Activated gamma-delta T cell (primary cell): ENCODE data around the gene NTRK1.

Experiments
- DNase-seq: peaks from one replicate; lab custom pipeline; 2025; lab: John Stamatoyannopoulos, UW

Gene NTRK1

GRCh38 chr1:156898161-156898566, 37.5 kb downstream of the NTRK1 start:
- no peak for DNase-seq

DNA sequence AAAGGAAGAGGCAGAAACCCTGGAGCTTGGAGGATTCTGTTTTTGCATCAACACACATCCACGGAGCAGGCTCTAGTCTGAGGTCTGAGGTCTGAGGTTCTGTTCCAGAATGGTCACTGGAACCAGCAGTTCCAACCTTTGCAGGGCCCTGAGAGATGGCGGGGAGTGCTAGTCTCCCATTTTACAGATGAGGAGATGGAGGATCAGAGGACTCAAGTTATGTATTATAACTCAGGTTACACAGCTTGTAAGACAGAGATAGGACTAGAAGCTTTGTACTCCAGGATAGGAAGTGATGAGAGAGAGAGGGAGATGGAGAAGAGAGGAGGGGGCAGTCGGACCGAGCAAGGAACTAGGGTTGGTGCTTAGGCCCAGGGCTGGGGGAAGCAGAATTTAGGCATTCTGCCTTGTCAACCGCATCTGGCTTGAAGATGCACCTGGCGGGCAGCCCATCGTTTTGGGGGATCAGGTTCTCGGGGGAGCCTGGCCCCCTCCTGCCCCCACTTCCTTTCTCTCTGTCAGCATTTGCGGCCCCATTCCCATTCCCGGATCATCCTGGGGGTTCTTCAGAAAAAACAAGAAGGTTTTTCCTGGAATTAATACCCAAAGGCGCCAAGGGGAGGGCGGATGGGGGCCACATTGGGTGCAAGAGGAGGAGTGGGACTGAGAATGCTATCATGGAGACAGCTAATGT, 38.5 kb downstream of the NTRK1 start:
- no peak for DNase-seq

- no peak for DNase-seq
These were observed 39.5 kb downstream of the NTRK1 start for GRCh38 chr1:156899956-156900718.

DNA sequence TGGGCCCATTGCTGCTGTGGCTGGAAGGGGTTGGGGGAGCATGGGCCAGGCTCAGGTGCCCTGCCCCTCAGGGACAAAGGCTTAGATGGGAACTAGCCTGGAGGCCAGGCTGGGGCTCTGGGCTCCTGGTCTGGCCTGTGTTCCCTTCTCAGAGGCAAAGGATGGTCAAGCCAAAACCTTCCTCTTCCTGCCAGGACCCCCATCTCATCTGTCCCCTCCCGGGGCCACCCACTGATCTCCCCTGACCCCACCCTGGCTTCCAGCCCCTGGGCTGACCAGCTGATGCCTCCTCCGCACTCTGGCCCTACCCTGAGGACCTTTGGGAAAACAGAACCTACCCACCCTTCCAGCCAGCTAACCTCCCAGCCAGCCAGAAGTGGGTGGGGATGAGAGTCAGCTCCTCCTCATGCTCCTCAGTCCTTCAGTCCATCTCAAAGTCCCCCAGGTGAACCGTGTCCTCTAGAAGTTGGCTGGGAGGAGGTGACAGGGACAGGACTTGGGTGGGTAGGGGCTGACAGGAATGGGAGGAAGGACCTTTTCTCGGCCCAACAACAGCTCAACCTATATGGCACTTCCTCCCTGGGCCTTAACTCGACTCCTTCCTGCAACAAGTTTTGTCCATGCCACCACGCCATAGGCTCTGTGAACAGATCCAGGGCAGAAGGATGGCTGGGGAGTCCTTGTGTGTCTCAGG, 40.4 kb downstream of the NTRK1 start:
- no peak for DNase-seq

DNA sequence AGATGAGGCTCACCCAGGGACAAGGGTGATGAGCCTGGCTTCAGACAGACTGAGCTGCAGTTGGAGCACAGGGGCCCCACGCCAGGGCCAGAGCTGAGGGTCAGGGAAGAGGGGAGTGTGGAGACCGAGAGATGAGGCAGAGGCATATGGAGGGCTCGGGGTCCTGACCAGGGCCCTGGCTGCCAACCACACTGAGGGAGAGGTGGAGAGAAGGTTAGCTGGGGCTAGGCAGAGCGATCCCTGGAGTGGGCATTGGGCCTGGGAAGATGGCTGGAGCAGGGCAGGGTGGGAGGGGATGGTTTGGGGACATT, 40.9 kb downstream of the NTRK1 start:
- no peak for DNase-seq

DNA sequence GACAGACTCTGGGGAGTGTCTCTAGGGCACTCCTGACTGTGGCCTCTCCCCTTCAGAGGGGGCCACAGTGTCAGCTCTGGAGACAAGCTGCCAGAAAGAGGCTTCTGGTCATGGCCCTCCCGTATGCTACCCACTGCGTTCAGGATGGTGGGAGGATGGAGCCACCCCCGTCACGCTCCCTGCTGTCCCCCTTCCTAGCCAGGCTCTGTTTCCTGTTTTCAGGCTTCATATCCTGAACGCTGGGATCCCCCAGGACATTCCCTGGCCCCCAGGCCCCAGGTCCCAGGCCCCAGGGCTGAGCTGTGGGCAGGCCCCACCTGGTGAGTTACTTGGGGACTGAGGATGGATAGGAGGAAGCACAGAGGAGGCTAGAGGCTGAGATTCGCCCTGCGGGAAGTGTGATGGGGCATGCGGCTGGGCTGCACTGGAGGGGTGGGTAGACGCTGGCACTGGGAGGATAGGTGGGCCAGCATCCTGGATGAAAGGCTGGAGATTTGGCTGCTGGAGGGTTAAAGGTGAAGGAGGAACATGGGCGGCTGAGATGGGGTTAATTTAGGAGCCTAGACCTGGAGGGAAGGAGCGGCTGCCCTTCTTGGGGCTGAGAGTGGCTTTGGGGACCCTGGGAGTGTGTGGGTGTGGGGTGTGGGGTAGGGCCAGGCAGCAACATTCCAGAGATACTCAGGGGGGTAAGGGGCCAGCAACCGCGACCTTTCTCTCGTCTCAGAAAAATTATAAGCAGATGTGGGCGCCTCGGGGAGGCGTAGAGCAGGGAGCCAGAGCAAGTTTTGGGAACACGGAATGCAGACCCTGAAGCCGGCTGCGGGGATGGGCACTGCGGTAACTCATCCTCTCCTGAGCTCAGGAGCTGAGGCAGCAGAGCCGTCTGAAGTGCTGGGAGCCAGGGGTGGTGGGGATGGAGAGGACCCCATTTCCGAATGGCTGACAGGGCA, 41.6 kb downstream of the NTRK1 start:
- no peak for DNase-seq

DNA sequence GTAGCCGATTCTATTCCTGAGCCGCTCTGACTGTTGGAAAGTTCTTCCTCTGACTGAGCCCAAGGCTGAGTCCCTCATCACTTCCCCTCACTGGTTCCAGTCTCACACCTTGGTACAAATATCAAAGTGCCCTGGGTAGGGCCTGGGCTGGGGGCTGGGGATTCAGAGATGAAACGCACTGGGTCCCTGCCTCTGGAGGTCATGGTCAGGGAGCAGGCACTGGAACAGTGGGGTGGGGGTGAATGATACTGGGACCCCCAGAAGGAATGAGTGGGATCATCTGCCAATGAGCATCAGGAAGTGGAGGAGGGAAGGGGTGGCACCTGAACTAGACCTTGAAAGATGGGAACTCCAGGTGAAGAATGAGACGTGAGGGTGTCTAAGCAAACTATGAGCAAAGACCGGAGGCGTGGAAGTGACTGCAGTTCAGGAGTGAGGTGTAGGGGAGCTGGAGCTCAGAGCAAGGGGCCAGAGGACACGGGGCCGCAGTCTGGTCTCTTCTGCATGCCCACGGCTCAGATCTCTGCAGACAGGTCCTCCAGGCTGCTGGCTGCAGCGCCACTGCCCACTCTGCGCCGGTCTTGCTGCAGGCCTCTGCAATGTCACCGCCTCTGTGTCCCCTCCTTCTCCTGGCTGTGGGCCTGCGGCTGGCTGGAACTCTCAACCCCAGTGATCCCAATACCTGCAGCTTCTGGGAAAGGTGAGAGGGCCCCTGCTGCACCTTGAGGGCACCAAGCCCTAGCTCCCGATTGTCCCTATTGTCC, 42.8 kb downstream of the NTRK1 start:
- DNase-seq, result no peak

DNA sequence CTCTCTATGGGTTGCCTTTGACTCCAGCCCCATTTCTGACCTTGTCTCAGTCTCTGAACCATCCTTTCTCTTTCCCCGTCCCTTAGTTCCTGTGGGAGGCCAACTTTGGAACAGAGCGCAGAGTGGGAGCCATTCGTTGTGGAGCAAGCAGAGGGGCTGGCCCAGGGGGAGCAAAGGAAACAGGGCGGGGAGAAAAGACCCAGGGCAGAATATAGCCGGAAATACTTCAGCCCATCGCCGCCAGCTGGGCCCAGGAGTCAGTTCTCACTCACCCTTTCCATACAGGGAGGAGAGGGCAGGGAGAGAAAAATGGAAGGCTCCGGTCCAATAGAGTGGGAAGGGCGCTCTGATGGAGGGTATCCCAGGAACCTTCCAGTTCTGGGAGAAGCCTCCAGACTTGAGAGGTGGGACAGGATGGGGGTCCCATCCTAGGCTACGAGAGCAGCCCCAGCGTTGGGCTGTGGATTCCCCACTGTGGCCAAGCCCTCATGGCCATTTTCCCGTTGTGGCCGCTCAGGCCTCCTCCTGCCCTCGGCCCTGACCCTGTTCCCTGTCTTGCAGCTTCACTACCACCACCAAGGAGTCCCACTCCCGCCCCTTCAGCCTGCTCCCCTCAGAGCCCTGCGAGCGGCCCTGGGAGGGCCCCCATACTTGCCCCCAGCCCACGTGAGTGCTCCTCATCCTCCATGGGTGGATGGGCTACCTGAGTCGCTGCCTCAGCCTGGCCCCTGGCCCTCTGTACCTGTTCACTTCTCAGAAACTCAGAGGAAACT, 43.7 kb downstream of the NTRK1 start:
- no peak for DNase-seq

DNA sequence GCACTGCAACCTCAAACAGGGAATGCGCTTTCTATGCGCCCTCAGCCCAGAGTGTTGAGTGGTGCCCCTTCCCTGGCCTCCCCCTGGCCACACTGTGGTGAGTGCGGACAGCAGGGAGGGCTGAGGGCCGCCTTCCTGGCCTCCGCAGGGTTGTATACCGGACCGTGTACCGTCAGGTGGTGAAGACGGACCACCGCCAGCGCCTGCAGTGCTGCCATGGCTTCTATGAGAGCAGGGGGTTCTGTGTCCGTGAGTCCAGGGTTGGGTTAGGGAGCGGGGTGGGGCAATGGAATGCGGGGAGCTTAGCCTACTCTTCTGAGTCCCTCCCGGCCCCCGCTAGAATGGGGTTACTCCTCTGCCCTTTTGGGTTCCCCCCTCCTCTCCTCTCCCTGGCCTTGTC, 44.5 kb downstream of the NTRK1 start:
- DNase-seq, result no peak

DNA sequence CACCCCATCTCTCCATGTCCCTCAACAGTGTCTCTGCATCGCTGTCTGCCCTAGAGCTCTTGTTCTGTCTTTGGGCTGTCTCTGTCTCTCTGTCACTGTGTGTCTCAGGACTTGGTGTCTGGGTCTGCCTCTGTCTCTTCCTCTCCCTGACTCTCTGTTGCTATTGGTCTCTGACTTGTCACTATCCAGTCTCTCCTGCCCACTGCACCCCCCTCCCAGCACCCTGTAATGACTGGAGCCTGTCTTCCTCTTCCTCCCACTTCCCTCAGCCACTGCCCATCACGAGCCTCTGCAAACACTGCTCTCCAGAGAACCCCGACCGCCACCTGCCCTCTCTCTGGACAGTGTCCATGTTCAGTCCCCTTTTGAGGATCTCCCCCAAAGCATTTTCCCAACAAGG, 45.0 kb downstream of the NTRK1 start:
- DNase-seq, result no peak

GRCh38 chr1:156906206-156906906, 45.7 kb downstream of the NTRK1 start:
- DNase-seq, result no peak

DNA sequence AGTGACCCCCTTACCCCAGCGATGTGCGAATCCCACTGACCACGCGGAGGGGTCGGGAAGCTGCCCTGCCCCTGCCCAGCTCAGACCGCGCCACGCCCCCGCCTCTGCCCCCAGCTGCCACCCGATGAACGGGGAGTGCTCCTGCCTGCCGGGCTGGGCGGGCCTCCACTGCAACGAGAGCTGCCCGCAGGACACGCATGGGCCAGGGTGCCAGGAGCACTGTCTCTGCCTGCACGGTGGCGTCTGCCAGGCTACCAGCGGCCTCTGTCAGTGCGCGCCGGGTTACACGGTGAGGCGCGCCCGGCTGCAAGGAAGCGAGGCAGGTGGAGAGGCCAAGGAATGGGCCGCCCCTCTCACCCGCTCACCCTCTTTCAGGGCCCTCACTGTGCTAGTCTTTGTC, 47.9 kb downstream of the NTRK1 start:
- DNase-seq, result no peak

DNA sequence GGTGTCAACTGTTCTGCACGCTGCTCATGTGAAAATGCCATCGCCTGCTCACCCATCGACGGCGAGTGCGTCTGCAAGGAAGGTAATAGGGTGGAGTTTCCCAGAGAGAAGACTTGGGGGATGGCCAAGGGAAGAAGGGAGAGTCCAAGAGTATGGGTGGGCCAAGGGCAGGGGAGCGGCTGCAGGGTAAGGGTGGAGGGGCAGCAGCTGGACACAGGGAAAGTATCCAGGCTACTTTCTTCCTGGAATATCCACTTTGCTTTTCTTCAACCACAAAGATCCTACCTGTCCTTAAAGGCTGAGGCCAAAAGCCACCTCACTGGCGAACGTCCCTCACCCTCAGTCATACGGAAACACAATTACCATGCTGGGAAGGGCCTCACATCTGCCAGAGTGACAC, 48.3 kb downstream of the NTRK1 start:
- DNase-seq, result no peak

GRCh38 chr1:156909671-156910070, 49.0 kb downstream of the NTRK1 start:
- DNase-seq, result no peak

DNA sequence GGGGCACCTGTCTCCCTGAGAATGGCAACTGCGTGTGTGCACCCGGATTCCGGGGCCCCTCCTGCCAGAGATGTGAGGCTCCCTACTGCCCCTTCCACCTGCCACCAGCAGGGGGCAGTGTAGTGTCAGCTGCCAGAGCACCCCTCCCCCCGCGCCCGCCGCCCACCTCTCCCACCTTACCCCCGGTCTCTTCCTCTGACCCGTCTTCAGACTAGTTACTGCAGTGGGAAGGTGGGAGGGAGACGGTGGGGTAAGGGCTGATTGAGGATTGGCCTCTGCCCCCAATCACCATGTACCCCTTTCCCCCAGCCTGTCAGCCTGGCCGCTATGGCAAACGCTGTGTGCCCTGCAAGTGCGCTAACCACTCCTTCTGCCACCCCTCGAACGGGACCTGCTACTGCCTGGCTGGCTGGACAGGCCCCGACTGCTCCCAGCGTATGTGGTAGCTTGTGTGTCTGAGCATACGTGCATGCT, 49.7 kb downstream of the NTRK1 start:
- DNase-seq, result no peak

DNA sequence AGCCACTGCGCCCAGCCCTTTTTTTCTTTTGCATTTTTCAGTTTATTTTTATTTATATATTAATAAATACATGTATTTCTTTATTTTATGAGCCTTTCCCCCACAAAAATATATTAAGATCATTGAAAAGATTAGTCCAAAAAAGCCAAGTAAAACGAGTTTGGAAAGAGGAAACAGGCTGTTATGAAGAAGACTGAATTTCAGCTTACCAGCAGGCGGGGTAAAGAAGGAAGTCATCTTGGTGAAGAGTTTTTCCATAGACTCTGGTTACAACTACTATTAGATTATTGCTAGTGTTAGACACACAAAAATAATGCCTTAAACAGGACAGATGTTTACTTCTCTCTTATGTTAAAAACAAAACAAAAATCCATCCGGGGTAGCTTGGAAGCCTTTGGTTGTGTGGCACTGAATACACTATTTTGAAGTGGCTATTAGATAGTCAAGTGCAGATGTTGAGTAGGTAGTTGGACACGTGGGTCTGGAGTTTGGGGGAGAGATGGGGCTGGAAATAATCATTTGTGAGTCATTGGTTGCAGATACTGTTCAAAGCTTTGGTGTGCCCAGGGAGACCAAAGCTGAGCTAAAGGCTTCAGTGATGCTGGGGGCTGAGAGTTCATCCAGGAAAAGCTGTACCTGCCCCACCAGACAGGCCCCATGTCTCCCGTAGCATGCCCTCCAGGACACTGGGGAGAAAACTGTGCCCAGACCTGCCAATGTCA, 51.1 kb downstream of the NTRK1 start:
- no peak for DNase-seq

DNA sequence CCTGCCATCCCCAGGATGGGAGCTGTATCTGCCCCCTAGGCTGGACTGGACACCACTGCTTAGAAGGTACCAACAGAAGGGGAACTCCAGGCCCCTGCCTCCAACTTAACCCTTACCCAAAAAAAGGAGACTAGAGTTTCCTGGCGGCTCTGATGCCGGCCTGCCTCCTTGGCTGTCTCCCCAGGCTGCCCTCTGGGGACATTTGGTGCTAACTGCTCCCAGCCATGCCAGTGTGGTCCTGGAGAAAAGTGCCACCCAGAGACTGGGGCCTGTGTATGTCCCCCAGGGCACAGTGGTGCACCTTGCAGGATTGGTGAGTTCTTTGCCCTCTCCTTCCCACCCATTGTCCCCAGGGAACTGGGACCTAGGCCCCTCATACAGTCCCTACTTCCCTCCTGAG, 51.6 kb downstream of the NTRK1 start:
- no peak for DNase-seq

DNA sequence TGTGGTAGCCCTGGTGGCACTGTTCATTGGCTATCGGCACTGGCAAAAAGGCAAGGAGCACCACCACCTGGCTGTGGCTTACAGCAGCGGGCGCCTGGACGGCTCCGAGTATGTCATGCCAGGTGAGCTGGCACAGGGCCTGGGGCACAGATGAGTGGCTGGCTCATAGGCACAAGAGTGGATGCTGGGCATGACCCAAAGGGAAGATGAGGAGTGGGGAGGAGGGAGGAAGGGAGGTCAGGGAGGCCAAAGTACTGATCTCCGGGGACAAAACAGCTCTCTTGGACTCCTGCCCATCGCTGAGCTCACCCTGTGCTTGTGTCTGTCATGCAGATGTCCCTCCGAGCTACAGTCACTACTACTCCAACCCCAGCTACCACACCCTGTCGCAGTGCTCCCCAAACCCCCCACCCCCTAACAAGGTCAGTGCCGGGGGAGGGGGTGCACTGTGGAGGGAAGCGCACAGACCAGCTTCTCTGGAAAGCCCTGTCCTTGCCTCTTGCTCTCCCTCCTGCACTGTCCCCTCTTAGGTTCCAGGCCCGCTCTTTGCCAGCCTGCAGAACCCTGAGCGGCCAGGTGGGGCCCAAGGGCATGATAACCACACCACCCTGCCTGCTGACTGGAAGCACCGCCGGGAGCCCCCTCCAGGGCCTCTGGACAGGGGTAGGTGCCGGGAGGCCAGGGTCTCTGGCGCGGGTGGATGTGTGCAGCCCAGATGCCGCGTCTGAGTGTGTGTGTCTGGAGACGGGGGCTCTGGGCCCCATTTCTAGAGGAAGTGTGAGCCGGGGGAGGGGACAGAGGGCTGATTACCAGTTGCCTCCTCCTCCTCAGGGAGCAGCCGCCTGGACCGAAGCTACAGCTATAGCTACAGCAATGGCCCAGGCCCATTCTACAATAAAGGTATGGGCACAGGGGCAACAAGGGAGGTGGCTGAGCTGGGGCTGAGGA, 52.5 kb downstream of the NTRK1 start:
- DNase-seq, result no peak
